Epidermal melanocyte (primary cell): ENCODE data around the gene KCTD18.
A peak's percentile ranks its signal among the peaks of the same experiment; 100 is the strongest.

ENCODE experiments used
- DNase-seq: peaks from one replicate; pipeline ENCODE4 v3.0.0; 2011; ENCODE audit warnings: low spot score; ENCODE audit not compliant: insufficient read length

Gene KCTD18

GRCh38 chr2:200509612-200510433 is at the start of gene KCTD18:
TSS of gene KCTD18 (minus strand) at chr2:200510068. CDS start at chr2:200507016, 3,052 bp downstream.
- peak; percentile 92 for DNase-seq

GRCh38 chr2:200540793-200541192 is 30.9 kb upstream of the KCTD18 start:
- no peak for DNase-seq

- no peak for DNase-seq
Observed at GRCh38 chr2:200538139-200538538, 28.3 kb upstream of the KCTD18 start.

GRCh38 chr2:200534572-200534971 is 24.7 kb upstream of the KCTD18 start:
- no peak for DNase-seq

GRCh38 chr2:200533754-200534153 is 23.9 kb upstream of the KCTD18 start:
- no peak for DNase-seq

GRCh38 chr2:200528228-200528627 is 18.4 kb upstream of the KCTD18 start:
- no peak for DNase-seq

GRCh38 chr2:200525882-200526651 is 16.2 kb upstream of the KCTD18 start, which contains the start of gene SGO2:
TSS of gene SGO2 (plus strand) at chr2:200526207. CDS start at chr2:200532976, 6,769 bp downstream.
- peak; percentile 81 for DNase-seq

GRCh38 chr2:200525551-200525881 is 15.6 kb upstream of the KCTD18 start:
- no peak for DNase-seq

GRCh38 chr2:200525066-200525465 is 15.2 kb upstream of the KCTD18 start:
- no peak for DNase-seq

- no peak for DNase-seq
Observed at GRCh38 chr2:200523604-200524003, 13.7 kb upstream of the KCTD18 start.

- no peak for DNase-seq
Observed at GRCh38 chr2:200523158-200523557, 13.3 kb upstream of the KCTD18 start.

- DNase-seq: no peak
Observed at GRCh38 chr2:200515155-200515554, 5.3 kb upstream of the KCTD18 start.

- DNase-seq: no peak
Observed at GRCh38 chr2:200509235-200509611, 645 bp downstream of the KCTD18 start.

GRCh38 chr2:200507179-200507578 is 2.7 kb downstream of the KCTD18 start:
- DNase-seq: no peak

- DNase-seq: no peak
Observed at GRCh38 chr2:200506679-200507078, 3.2 kb downstream of the KCTD18 start.

GRCh38 chr2:200502196-200502595 is 7.7 kb downstream of the KCTD18 start:
- DNase-seq: no peak

- DNase-seq: no peak
Observed at GRCh38 chr2:200498402-200499162, 11.3 kb downstream of the KCTD18 start.

GRCh38 chr2:200496696-200497095 is 13.2 kb downstream of the KCTD18 start:
- DNase-seq: no peak

GRCh38 chr2:200494048-200494447 is 15.8 kb downstream of the KCTD18 start:
- DNase-seq: no peak

GRCh38 chr2:200492656-200493055 is 17.2 kb downstream of the KCTD18 start:
- DNase-seq: no peak

GRCh38 chr2:200490001-200490400 is 19.9 kb downstream of the KCTD18 start:
- DNase-seq: no peak

- no peak for DNase-seq
Observed at GRCh38 chr2:200488169-200488568, 21.7 kb downstream of the KCTD18 start.
